ENCODE results near the gene ANKRD13B. TPM values are rescaled to one million over a fixed set of nuclear protein-coding genes. Genes with fewer than 3 reads are reported as not detected.
A peak's percentile ranks its signal among the peaks of the same experiment; 100 is the strongest.

The ANKRD13B gene
- total RNA-seq, 1 experiment from 2014 or later = 8.8 TPM

- no TSS peak for BruUV-seq (replicated peaks)
- no peak for TF ChIP-seq CTCF (IDR thresholded peaks at IDR 0.05; ENCODE audit: unreplicated experiment)
- CTCF ChIA-PET = interaction anchor here (1.2 kb wide), 1 partner anchor 20 kb away, joined by 3 read pairs; no protein-coding TSS in a partner anchor
- peaks cover 38% of the 10 kb centered on the region for H3K36me3 Mint-ChIP-seq (ENCODE audit: insufficient read depth, unreplicated experiment)
- peak overlapping the region; percentile 79 for H3K4me3 Mint-ChIP-seq (ENCODE audit: low read depth, unreplicated experiment)
- no peaks in the 10 kb centered on the region for H3K9me3 Mint-ChIP-seq (ENCODE audit: low read depth, unreplicated experiment)
- H3K27ac Mint-ChIP-seq (ENCODE audit: unreplicated experiment) = no peak overlapping the region
- intact Hi-C loops (cut with micrococcal nuclease; ENCODE audit: unreplicated experiment) = no loop called here
- no peaks in the 10 kb centered on the region for H3K27me3 Mint-ChIP-seq (ENCODE audit: unreplicated experiment)
- peaks cover 25% of the 10 kb centered on the region for H3K4me1 Mint-ChIP-seq (ENCODE audit: low read depth, unreplicated experiment)
- DNase-seq = no peak
Observed at GRCh38 chr17:29595107-29595942, 2.4 kb downstream of the ANKRD13B start.

GRCh38 chr17:29595943-29596774 lies 3.2 kb downstream of the ANKRD13B start:
- peaks cover 17% of the 10 kb centered on the region for H3K4me1 Mint-ChIP-seq (ENCODE audit: low read depth, unreplicated experiment)
- no peak overlapping the region for H3K4me3 Mint-ChIP-seq (ENCODE audit: low read depth, unreplicated experiment)
- no peaks in the 10 kb centered on the region for H3K27me3 Mint-ChIP-seq (ENCODE audit: unreplicated experiment)
- H3K27ac Mint-ChIP-seq (ENCODE audit: unreplicated experiment) = no peak overlapping the region
- TF ChIP-seq CTCF (IDR thresholded peaks at IDR 0.05; ENCODE audit: unreplicated experiment) = no peak
- H3K9me3 Mint-ChIP-seq (ENCODE audit: low read depth, unreplicated experiment) = no peaks in the 10 kb centered on the region
- no peak for DNase-seq
- peaks cover 30% of the 10 kb centered on the region for H3K36me3 Mint-ChIP-seq (ENCODE audit: insufficient read depth, unreplicated experiment)
- CTCF ChIA-PET = interaction anchor here (2.2 kb wide), 1 partner anchor 22 kb away, joined by 13 read pairs; no protein-coding TSS in a partner anchor
- BruUV-seq (replicated peaks) = no TSS peak
- intact Hi-C loops (cut with micrococcal nuclease; ENCODE audit: unreplicated experiment) = no loop called here

- CTCF ChIA-PET = interaction anchor here (0.6 to 2.2 kb wide), 2 partner anchors 21 to 289 kb away, joined by 4 to 13 read pairs; no protein-coding TSS in a partner anchor
- Mint-ChIP-seq H3K27ac (ENCODE audit: unreplicated experiment) (no peak overlapping the region), H3K4me3 (ENCODE audit: low read depth, unreplicated experiment) (no peak overlapping the region), H3K9me3 (ENCODE audit: low read depth, unreplicated experiment) (no peaks in the 10 kb centered on the region), H3K27me3 (ENCODE audit: unreplicated experiment) (no peaks in the 10 kb centered on the region), H3K36me3 (ENCODE audit: insufficient read depth, unreplicated experiment) (peaks cover 25% of the 10 kb centered on the region), H3K4me1 (ENCODE audit: low read depth, unreplicated experiment) (peaks cover 10% of the 10 kb centered on the region)
- BruUV-seq (replicated peaks) = no TSS peak
- intact Hi-C loops (cut with micrococcal nuclease; ENCODE audit: unreplicated experiment) = no loop called here
- no peak for DNase-seq
- no peak for TF ChIP-seq CTCF (IDR thresholded peaks at IDR 0.05; ENCODE audit: unreplicated experiment)
Observed at GRCh38 chr17:29596811-29597210, 3.9 kb downstream of the ANKRD13B start.

- Mint-ChIP-seq H3K27ac (ENCODE audit: unreplicated experiment) (no peak overlapping the region), H3K9me3 (ENCODE audit: low read depth, unreplicated experiment) (no peaks in the 10 kb centered on the region), H3K27me3 (ENCODE audit: unreplicated experiment) (no peaks in the 10 kb centered on the region), H3K4me3 (ENCODE audit: low read depth, unreplicated experiment) (no peak overlapping the region), H3K4me1 (ENCODE audit: low read depth, unreplicated experiment) (peaks cover 3% of the 10 kb centered on the region), H3K36me3 (ENCODE audit: insufficient read depth, unreplicated experiment) (peaks cover 17% of the 10 kb centered on the region)
- no peak for TF ChIP-seq CTCF (IDR thresholded peaks at IDR 0.05; ENCODE audit: unreplicated experiment)
- no peak for DNase-seq
- intact Hi-C loops (cut with micrococcal nuclease; ENCODE audit: unreplicated experiment) = no loop called here
- no TSS peak for BruUV-seq (replicated peaks)
- CTCF ChIA-PET = interaction anchor here (0.6 to 2.2 kb wide), 2 partner anchors 20 to 288 kb away, joined by 4 to 13 read pairs; no protein-coding TSS in a partner anchor
Observed at GRCh38 chr17:29597361-29598172, 4.6 kb downstream of the ANKRD13B start.
